Measurements from ENCODE around the gene URAD.
A peak's percentile ranks its signal among the peaks of the same experiment; 100 is the strongest.
"Not testable (repeated sequence)": the region's sequence is repeated elsewhere in the genome, so short reads cannot be mapped to it uniquely, and the experiment has no call there.

The URAD gene

GRCh38 chr13:28012896-28013295, 24.4 kb upstream of the URAD start:
- no peak overlapping the region for H3K4me3 ChIP-seq (ENCODE audit: low read depth, low read length)
- no peak for TF ChIP-seq CTCF (IDR thresholded peaks at IDR 0.05; ENCODE audit: low read depth, low read length, missing control alignments)
- peak; percentile 69 for DNase-seq (ENCODE audit: low read depth)

GRCh38 chr13:28012383-28012782, 23.9 kb upstream of the URAD start:
- no peak for TF ChIP-seq CTCF (IDR thresholded peaks at IDR 0.05; ENCODE audit: low read depth, low read length, missing control alignments)
- no peak for DNase-seq (ENCODE audit: low read depth)
- no peak overlapping the region for H3K4me3 ChIP-seq (ENCODE audit: low read depth, low read length)

GRCh38 chr13:28010046-28010445, 21.6 kb upstream of the URAD start:
- no peak for DNase-seq (ENCODE audit: low read depth)
- no peak overlapping the region for H3K4me3 ChIP-seq (ENCODE audit: low read depth, low read length)
- TF ChIP-seq CTCF (IDR thresholded peaks at IDR 0.05; ENCODE audit: low read depth, low read length, missing control alignments), result no peak

DNA sequence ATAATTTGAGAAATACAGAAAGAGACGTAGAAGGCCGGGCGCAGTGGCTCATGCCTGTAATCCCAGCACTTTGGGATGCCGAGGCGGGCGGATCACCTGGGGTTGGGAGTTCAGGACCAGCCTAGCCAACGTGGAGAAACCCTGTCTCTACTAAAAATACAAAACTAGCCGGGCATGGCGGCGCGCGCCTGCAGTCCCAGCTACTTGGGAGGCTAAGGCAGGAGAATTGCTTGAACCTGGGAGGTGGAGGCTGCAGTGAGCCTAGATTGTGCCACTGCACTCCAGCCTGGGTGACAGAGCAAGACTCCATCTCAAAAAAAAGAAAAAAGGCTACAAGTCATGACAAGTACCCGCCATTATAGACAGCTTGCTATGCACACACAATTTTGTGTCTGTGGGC, 16.5 kb upstream of the URAD start:
- not testable (repeated sequence) for DNase-seq (ENCODE audit: low read depth); H3K4me3 ChIP-seq (ENCODE audit: low read depth, low read length)

GRCh38 chr13:28002886-28003698, 14.6 kb upstream of the URAD start:
- TF ChIP-seq CTCF (IDR thresholded peaks at IDR 0.05; ENCODE audit: low read depth, low read length, missing control alignments), result no peak
- no peak for DNase-seq (ENCODE audit: low read depth)
- H3K4me3 ChIP-seq (ENCODE audit: low read depth, low read length), result no peak overlapping the region

DNA sequence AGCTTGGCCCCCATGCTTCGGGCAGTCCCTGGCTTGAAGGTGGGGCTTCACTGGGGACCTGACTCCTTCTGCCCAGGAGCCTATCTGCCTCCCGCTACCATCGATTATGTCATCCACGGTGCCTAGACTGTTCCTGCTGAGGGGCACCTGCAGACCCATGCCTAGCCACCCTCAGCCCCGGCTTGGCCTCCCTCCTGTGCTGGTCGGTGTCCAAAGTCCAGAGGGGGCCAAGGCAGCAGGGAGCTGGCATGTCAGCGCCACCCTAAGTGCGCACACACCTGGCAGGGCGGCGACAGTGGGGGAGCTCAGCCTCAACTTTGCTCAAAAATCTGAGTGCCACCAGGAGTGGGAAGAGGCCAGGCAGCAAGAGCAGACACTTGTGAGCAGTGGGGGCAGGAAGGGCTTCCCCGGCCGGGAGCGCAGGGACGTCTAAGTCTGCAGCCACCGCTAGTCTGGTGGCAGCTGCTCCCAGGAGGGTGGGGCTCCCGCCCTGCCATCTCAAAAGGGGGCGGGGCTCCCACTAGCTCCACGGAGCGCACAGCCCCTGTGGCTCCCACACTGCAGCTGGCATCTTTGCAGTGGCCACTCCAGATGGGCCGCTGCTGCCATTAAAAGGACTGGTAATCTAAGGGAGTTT, 13.5 kb upstream of the URAD start:
- no peak overlapping the region for H3K4me3 ChIP-seq (ENCODE audit: low read depth, low read length)
- no peak for DNase-seq (ENCODE audit: low read depth)
- no peak for TF ChIP-seq CTCF (IDR thresholded peaks at IDR 0.05; ENCODE audit: low read depth, low read length, missing control alignments)

DNA sequence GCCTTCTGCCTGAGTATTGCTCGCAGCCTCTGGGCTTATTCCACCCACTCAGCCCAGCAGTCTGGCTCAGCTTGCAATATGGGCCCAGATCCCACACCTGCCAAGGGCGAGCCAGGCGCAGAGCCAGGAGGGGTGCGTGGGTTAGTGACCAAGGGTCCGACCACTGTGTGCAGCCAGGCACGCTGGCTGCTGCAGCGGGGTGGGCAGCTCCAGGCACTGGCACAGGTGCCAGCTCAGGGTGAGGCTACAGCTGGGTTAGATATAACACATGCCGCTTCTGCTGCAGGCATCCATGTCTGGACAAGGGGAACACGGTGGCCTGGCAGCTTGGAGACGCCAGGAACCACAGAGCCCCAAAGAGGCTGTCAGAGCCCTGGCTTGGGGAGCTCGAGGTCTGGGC, 12.6 kb upstream of the URAD start:
- DNase-seq (ENCODE audit: low read depth), result no peak
- H3K4me3 ChIP-seq (ENCODE audit: low read depth, low read length), result no peak overlapping the region
- TF ChIP-seq CTCF (IDR thresholded peaks at IDR 0.05; ENCODE audit: low read depth, low read length, missing control alignments), result no peak
